ENCODE results near the gene ZC3H12D. TPM values are rescaled to one million over a fixed set of nuclear protein-coding genes. Genes with fewer than 3 reads are reported as not detected.

Gene ZC3H12D
- total RNA-seq, 1 donor from 2014 or later = 0.14 TPM

DNA sequence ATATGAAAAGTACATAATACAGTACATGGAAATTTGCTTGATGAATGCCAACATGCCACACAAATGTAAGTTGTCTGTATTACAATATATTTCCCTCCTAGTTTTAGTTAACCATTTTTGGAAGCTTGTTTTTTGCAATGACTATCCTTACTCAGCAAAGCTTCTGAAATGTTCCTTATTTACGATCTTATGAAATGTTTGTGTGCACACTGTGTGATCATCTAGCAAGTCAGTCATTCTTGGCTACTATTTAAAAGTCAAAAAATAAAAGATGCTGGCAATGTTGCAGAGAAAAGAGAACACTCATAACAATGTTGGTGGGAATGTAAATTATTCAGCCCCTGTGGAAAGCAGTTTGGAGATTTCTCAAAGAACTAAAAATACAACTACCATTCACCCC is 50.9 kb downstream of the ZC3H12D start:
- Mint-ChIP-seq H3K4me3 (no peak overlapping the region), H3K36me3 (ENCODE audit: low read depth) (no peaks in the 10 kb centered on the region), H3K27me3 (ENCODE audit: low read depth) (no peaks in the 10 kb centered on the region), H3K9me3 (no peaks in the 10 kb centered on the region), H3K27ac (ENCODE audit: unreplicated experiment) (no peak overlapping the region), H3K4me1 (peaks cover 4% of the 10 kb centered on the region)
- TF ChIP-seq, protein P1, sequence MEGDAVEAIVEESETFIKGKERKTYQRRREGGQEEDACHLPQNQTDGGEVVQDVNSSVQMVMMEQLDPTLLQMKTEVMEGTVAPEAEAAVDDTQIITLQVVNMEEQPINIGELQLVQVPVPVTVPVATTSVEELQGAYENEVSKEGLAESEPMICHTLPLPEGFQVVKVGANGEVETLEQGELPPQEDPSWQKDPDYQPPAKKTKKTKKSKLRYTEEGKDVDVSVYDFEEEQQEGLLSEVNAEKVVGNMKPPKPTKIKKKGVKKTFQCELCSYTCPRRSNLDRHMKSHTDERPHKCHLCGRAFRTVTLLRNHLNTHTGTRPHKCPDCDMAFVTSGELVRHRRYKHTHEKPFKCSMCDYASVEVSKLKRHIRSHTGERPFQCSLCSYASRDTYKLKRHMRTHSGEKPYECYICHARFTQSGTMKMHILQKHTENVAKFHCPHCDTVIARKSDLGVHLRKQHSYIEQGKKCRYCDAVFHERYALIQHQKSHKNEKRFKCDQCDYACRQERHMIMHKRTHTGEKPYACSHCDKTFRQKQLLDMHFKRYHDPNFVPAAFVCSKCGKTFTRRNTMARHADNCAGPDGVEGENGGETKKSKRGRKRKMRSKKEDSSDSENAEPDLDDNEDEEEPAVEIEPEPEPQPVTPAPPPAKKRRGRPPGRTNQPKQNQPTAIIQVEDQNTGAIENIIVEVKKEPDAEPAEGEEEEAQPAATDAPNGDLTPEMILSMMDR (conservative IDR thresholded peaks at IDR 0.05) = no peak
- DNase-seq (ENCODE audit: low read depth, low spot score) = no peak

- no peaks in the 10 kb centered on the region for H3K27me3 Mint-ChIP-seq (ENCODE audit: low read depth)
- DNase-seq (ENCODE audit: low read depth, low spot score) = no peak
- H3K4me1 Mint-ChIP-seq = peaks cover 4% of the 10 kb centered on the region
- TF ChIP-seq, protein P1 (conservative IDR thresholded peaks at IDR 0.05) = no peak
- H3K27ac Mint-ChIP-seq (ENCODE audit: unreplicated experiment) = no peak overlapping the region
- no peak overlapping the region for H3K4me3 Mint-ChIP-seq
- no peaks in the 10 kb centered on the region for H3K9me3 Mint-ChIP-seq
- no peaks in the 10 kb centered on the region for H3K36me3 Mint-ChIP-seq (ENCODE audit: low read depth)
These were observed 51.4 kb downstream of the ZC3H12D start for GRCh38 chr6:149433405-149433804.

DNA sequence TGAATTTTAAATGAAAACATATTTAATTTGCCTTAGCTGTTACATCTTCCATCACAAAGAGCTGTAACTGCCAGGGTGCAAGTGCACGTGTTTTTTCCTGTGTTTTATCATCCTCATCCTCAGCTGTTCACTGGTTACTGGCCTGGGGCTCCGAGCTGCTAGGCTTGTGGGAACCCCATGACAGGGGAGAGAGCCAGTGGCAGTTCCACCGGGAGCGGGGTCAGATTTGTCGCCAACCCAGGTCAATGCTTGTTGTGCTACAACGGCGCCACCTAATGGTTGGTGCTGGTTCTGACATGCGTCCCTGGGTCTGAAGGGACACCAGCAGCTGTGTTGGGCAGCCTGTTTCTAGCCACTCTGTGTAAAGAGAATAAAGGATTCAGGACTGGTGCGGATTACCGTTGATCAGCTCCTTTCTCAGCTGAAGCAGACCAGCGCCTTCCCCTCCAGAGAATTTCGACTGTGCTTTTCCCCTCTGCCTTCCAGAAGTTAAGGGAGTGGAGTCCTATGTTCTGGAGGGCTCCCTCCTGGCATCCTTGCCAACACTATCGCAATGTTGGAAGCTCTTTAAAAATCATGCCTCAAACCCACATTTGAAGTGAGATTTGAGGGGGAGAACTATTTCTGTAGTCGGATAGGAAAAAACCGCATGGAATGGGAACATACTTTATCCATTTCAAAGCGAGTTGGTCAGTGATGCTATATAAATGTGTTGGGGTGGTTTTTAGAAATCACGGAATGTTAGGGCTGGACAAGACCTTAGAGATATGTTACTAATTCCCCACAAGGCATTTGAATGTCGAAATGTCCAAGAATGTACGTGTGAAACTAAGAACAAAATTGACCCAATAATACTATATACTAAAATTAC is 52.7 kb downstream of the ZC3H12D start:
- peaks cover 4% of the 10 kb centered on the region for H3K4me1 Mint-ChIP-seq
- no peaks in the 10 kb centered on the region for H3K9me3 Mint-ChIP-seq
- peak; percentile 99 for DNase-seq (ENCODE audit: low read depth, low spot score)
- H3K27ac Mint-ChIP-seq (ENCODE audit: unreplicated experiment) = no peak overlapping the region
- H3K27me3 Mint-ChIP-seq (ENCODE audit: low read depth) = no peaks in the 10 kb centered on the region
- H3K4me3 Mint-ChIP-seq = no peak overlapping the region
- no peaks in the 10 kb centered on the region for H3K36me3 Mint-ChIP-seq (ENCODE audit: low read depth)
- TF ChIP-seq, protein P1 (conservative IDR thresholded peaks at IDR 0.05) = peak; percentile 97

DNA sequence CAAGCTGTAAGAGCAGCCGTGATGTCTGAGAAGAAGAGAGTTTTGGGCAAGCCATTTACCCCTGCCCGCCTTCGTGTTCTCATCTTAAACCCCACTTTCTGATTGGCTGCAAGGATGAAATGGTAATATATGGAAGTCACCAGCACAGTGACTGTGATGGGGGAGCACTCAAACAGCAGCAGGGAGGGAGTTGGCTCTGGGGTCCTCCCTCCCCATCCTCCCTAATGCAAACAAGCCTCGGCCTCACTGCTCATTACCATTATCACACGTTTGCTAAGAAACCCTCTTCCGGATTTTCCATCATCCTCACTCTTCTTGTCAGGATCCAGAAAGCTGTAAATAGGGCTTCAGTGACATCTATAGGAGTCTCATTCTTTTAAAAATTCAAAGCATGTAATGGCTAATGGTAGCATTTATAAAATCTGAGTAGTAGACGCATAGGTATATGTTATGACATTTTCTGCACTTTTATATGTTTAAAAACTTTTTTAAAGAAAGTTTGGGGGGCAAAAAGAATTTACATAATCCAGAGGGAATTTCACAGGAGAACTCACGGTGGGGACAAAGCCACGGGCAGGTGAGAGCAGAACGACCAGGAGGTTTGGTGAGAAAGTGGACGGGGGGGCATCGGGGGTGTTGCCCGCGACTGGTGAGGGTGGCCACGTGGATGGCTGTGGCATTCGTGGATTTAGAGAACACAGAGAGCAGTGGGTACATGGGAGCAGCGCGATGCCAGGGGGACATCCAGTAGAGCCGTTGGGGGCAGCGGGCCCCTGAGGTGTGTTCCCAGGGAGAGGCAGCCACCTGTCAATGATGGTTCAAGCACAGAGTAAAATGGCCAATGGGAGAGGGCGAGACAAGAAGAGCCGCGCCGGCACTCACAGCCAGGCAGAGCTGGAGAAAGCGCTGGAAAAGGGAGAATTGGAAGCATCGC is 55.1 kb downstream of the ZC3H12D start:
- Mint-ChIP-seq H3K27ac (ENCODE audit: unreplicated experiment) (no peak overlapping the region), H3K4me1 (peaks cover 4% of the 10 kb centered on the region), H3K36me3 (ENCODE audit: low read depth) (no peaks in the 10 kb centered on the region), H3K27me3 (ENCODE audit: low read depth) (no peaks in the 10 kb centered on the region), H3K4me3 (no peak overlapping the region), H3K9me3 (no peaks in the 10 kb centered on the region)
- no peak for DNase-seq (ENCODE audit: low read depth, low spot score)
- TF ChIP-seq, protein P1 (conservative IDR thresholded peaks at IDR 0.05) = no peak

- DNase-seq (ENCODE audit: low read depth, low spot score) = no peak
- Mint-ChIP-seq H3K9me3 (no peaks in the 10 kb centered on the region), H3K36me3 (ENCODE audit: low read depth) (no peaks in the 10 kb centered on the region), H3K4me1 (peaks cover 11% of the 10 kb centered on the region), H3K27me3 (ENCODE audit: low read depth) (no peaks in the 10 kb centered on the region), H3K27ac (ENCODE audit: unreplicated experiment) (no peak overlapping the region), H3K4me3 (no peak overlapping the region)
- TF ChIP-seq, protein P1 (conservative IDR thresholded peaks at IDR 0.05) = no peak
These were observed 56.2 kb downstream of the ZC3H12D start for GRCh38 chr6:149428606-149429005.

All from neural crest cell (in vitro differentiated cells).